ENCODE data around the gene BBS7.

BBS7 gene

DNA sequence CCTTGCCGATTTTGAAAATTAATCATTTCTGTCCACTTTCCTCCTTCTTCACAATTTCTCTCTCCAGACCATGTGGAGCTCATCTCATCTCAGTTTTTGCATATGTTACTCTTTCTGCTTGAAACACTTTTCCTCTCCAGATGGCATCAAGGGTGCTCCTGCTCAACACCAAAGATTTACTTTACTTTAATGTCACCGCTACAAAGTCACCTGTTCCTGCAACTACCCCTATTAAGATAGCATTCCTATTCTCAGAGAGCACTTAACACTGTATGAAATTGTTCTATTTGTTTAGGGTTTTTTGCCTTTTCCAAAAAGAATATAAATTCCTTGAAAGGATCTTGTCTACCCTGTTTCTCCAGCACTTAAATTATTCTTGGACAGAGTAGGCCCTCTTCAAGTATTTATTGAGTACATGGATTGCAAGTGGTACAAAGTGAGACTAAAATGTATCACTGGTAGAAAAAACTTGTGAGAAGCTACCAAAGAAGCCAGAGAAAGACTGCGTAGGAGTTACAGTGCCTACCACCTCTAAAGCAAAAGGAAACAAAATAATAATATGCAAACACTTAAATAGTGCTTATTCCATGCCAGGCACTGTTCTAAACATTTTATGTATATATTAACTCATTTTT, 70.3 kb downstream of the BBS7 start:
- no peak for DNase-seq (ENCODE audit: low read depth in 1 of 2, low spot score in 1 of 2)
- TF ChIP-seq JUND (IDR thresholded peaks at IDR 0.05; ENCODE audit: low read depth) = no peak
- in situ Hi-C loops (cut with HindIII; ENCODE audit: low pct_unique_long_range_greater_than_20kb, low sequenced_read_pairs) = no loop called here

- TF ChIP-seq JUND (IDR thresholded peaks at IDR 0.05; ENCODE audit: low read depth) = no peak
- DNase-seq (ENCODE audit: low read depth in 1 of 2, low spot score in 1 of 2) = no peak
- in situ Hi-C loops (cut with HindIII; ENCODE audit: low pct_unique_long_range_greater_than_20kb, low sequenced_read_pairs) = no loop called here
These were observed 71.0 kb downstream of the BBS7 start for GRCh38 chr4:121799208-121799823.

DNA sequence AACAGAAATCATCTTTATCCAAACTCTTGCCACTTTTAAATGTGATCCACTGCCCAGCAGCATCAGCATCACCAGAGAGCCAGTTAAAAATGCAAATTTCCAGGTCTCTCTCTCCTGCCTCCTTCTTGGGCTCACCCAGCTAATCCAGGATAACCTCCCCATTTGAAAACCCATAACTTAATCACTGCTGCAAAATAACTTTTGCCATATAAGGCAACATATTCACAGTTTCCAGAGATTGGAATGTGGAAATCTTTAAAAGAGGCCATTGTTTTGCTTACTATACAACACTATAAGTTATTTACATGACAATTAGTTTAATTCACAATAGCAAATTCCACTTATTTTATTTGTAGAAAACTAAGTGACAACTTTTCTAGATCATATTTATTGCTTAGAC, 74.0 kb downstream of the BBS7 start:
- DNase-seq (ENCODE audit: low read depth in 1 of 2, low spot score in 1 of 2) = no peak
- in situ Hi-C loops (cut with HindIII; ENCODE audit: low pct_unique_long_range_greater_than_20kb, low sequenced_read_pairs) = no loop called here
- no peak for TF ChIP-seq JUND (IDR thresholded peaks at IDR 0.05; ENCODE audit: low read depth)

DNA sequence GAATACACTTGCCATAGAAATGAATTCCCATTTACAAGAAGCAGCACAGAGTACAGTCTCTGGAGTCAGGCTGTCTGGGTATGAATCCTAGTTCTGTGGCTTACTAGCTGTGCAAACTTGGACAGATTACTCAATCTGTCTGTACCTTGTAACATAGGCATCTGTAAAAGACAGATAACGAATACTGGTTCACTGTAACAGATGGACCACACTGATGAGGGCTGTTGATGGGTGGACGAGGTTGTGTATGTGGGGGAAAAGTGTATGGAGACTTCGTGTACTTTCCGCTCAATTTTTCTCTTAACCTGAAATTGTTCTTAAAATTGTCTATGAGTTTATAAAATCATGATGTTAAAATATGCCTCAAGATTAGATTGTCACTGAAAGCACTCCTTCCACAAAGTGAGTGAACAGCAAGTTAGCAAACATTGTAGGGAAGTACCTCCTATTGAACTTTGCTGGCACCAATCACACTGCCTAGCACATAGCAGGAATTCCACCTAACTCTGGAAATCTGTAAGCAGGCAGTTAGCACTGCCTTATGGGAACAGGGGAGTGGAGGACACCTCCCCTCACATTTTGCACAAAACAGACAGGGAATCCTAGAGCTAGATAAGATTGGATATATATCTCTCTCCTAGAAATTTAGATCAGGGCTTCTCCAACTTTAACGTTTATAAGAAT, 75.6 kb downstream of the BBS7 start:
- in situ Hi-C loops (cut with HindIII; ENCODE audit: low pct_unique_long_range_greater_than_20kb, low sequenced_read_pairs) = no loop called here
- peak in 1 of 2 experiments; percentile 49 for DNase-seq (ENCODE audit: low read depth in 1 of 2, low spot score in 1 of 2)
- TF ChIP-seq JUND (IDR thresholded peaks at IDR 0.05; ENCODE audit: low read depth) = no peak

- in situ Hi-C loops (cut with HindIII; ENCODE audit: low pct_unique_long_range_greater_than_20kb, low sequenced_read_pairs) = no loop called here
- DNase-seq (ENCODE audit: low read depth in 1 of 2, low spot score in 1 of 2) = no peak
- no peak for TF ChIP-seq JUND (IDR thresholded peaks at IDR 0.05; ENCODE audit: low read depth)
These were observed 77.3 kb downstream of the BBS7 start for GRCh38 chr4:121792966-121793365.

DNA sequence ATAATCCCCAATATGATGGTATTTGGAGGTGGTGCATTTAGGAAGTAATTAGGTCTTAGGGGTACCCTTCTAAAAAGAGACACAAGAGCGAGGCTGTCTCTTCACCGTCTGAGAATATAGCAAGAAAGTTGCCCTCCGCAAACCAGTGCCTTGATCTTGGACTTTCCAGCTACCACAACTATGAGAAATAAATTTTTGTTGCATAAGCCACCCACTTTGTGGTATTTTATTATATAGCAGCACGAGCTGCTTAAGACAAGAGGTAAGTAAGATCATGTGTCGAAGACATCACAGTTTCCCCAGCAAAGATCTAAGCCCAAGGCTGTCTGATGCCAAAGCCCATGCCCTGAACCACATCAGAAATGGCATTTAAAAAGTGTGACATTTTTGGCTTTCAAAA, 78.8 kb downstream of the BBS7 start:
- in situ Hi-C loops (cut with HindIII; ENCODE audit: low pct_unique_long_range_greater_than_20kb, low sequenced_read_pairs) = no loop called here
- no peak for DNase-seq (ENCODE audit: low read depth in 1 of 2, low spot score in 1 of 2)
- no peak for TF ChIP-seq JUND (IDR thresholded peaks at IDR 0.05; ENCODE audit: low read depth)

DNA sequence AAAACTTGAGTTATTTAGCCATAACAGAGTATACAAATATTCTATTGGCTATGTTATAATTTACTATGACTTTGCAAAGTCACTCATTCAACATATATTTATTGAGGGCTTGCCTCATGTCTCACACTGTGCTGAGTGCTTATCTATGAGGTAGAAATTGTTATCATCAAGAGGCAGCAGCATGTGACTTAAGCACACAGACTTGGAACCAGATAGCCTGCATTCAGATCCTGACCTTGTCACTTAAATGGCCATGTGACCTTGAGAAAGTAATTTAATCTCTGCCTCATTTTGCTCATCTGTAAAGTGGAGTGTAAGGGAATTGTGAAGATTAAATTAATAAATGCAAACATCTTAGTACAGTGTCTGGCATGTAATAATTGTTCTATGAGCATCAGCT, 79.3 kb downstream of the BBS7 start:
- no peak for DNase-seq (ENCODE audit: low read depth in 1 of 2, low spot score in 1 of 2)
- in situ Hi-C loops (cut with HindIII; ENCODE audit: low pct_unique_long_range_greater_than_20kb, low sequenced_read_pairs) = no loop called here
- no peak for TF ChIP-seq JUND (IDR thresholded peaks at IDR 0.05; ENCODE audit: low read depth)

- in situ Hi-C loops (cut with HindIII; ENCODE audit: low pct_unique_long_range_greater_than_20kb, low sequenced_read_pairs) = no loop called here
- no peak for DNase-seq (ENCODE audit: low read depth in 1 of 2, low spot score in 1 of 2)
- no peak for TF ChIP-seq JUND (IDR thresholded peaks at IDR 0.05; ENCODE audit: low read depth)
These were observed 80.1 kb downstream of the BBS7 start for GRCh38 chr4:121789960-121790829.

DNA sequence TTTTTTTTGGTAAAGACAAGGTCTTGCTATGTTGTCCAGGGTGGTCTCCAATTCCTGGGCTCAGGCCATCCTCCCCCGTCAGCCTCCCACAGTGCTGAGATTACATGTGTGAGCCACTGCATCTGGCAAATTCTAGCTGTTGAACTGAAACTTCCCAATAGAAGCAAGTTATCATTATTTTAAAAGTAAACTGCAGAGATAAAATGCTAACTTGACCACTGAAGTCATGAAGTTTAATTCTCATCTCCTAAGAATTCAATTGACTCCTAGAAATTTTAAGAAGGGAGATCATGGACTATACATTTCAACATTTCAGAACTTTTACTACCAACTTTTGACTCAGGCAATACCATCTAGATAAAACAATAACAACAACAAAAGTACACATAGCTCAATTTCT, 80.8 kb downstream of the BBS7 start:
- in situ Hi-C loops (cut with HindIII; ENCODE audit: low pct_unique_long_range_greater_than_20kb, low sequenced_read_pairs) = no loop called here
- DNase-seq (ENCODE audit: low read depth in 1 of 2, low spot score in 1 of 2) = no peak
- no peak for TF ChIP-seq JUND (IDR thresholded peaks at IDR 0.05; ENCODE audit: low read depth)

- TF ChIP-seq JUND (IDR thresholded peaks at IDR 0.05; ENCODE audit: low read depth) = no peak
- in situ Hi-C loops (cut with HindIII; ENCODE audit: low pct_unique_long_range_greater_than_20kb, low sequenced_read_pairs) = no loop called here
- DNase-seq (ENCODE audit: low read depth in 1 of 2, low spot score in 1 of 2) = no peak
These were observed 81.4 kb downstream of the BBS7 start for GRCh38 chr4:121788896-121789295.

DNA sequence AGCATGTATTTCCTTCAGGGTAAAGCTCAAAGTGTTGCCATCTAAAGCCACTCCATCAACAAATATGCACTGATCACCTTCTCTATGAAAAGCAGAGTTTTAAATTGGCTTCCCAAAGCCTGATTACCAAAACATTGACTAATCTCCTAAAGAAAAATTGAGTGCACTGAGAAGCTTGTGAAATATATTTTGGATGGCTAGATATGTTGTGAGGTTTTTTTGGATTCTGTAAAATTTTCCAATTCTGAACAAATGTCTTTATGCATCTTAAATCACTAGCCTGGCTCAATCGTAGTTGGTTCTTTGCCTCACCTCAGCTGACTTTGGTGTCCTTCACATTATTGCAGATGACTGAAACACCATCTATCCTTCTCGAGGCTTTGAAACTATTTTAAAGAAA, 84.1 kb downstream of the BBS7 start:
- no peak for TF ChIP-seq JUND (IDR thresholded peaks at IDR 0.05; ENCODE audit: low read depth)
- in situ Hi-C loops (cut with HindIII; ENCODE audit: low pct_unique_long_range_greater_than_20kb, low sequenced_read_pairs) = no loop called here
- no peak for DNase-seq (ENCODE audit: low read depth in 1 of 2, low spot score in 1 of 2)

- DNase-seq (ENCODE audit: low read depth in 1 of 2, low spot score in 1 of 2) = peak in 1 of 2 experiments; percentile 19
- in situ Hi-C loops (cut with HindIII; ENCODE audit: low pct_unique_long_range_greater_than_20kb, low sequenced_read_pairs) = no loop called here
- no peak for TF ChIP-seq JUND (IDR thresholded peaks at IDR 0.05; ENCODE audit: low read depth)
These were observed 84.8 kb downstream of the BBS7 start for GRCh38 chr4:121785479-121785878.

Measured in T47D (cell line).